Endodermal cell (in vitro differentiated cells): ENCODE measurements around the gene MKX. TPM values are rescaled to one million over a fixed set of nuclear protein-coding genes. Genes with fewer than 3 reads are reported as not detected.

ENCODE experiments used
- DNase-seq: peaks from one replicate; pipeline ENCODE4 v3.0.0-alpha.2; 2017
- H3K27ac ChIP-seq: 2 replicates; pipeline ENCODE4 v1.5.1; 2013; ENCODE audit warnings: mild to moderate bottlenecking, low read depth, low read length, moderate library complexity
- H3K27me3 ChIP-seq: 2 replicates; pipeline ENCODE4 v1.6.1; 2013; ENCODE audit warnings: mild to moderate bottlenecking, low read length, moderate library complexity; ENCODE audit not compliant: insufficient read depth, control insufficient read depth, poor library complexity, severe bottlenecking
- H3K36me3 ChIP-seq: 2 replicates; pipeline ENCODE4 v1.7.0; 2013; ENCODE audit warnings: mild to moderate bottlenecking, low read length, moderate library complexity; ENCODE audit not compliant: control insufficient read depth, insufficient read depth
- H3K4me1 ChIP-seq: one replicate; pipeline ENCODE4 v1.7.0; 2013; ENCODE audit warnings: low read length; ENCODE audit not compliant: control insufficient read depth, insufficient read depth
- H3K4me3 ChIP-seq: 2 replicates; pipeline ENCODE4 v1.5.1; 2013; ENCODE audit warnings: mild to moderate bottlenecking, low read length, moderate library complexity
- H3K9ac ChIP-seq: 2 replicates; pipeline ENCODE4 v1.6.1; 2013; ENCODE audit warnings: mild to moderate bottlenecking, low read length, moderate library complexity; ENCODE audit not compliant: poor library complexity, severe bottlenecking; ENCODE audit errors: extremely low read depth
- H3K9me3 ChIP-seq: 2 replicates; pipeline ENCODE4 v1.6.1; 2013; ENCODE audit warnings: mild to moderate bottlenecking, low read length, moderate library complexity; ENCODE audit not compliant: control insufficient read depth
- H3K27ac Mint-ChIP-seq: 2 replicates; pipeline ENCODE4 v1.8.0; 2020; ENCODE audit warnings: mixed read lengths
- H3K27me3 Mint-ChIP-seq: 2 replicates; pipeline ENCODE4 v1.8.0; 2021; ENCODE audit warnings: mild to moderate bottlenecking, mixed read lengths; ENCODE audit not compliant: insufficient read depth
- H3K36me3 Mint-ChIP-seq: 2 replicates; pipeline ENCODE4 v1.8.0; 2020; ENCODE audit warnings: low read depth, mixed read lengths
- H3K4me1 Mint-ChIP-seq: 2 replicates; pipeline ENCODE4 v1.8.0; 2020; ENCODE audit warnings: mixed read lengths
- H3K4me3 Mint-ChIP-seq: 2 replicates; pipeline ENCODE4 v1.8.0; 2020; ENCODE audit warnings: mild to moderate bottlenecking, moderate library complexity, mixed read lengths
- H3K9me3 Mint-ChIP-seq: 2 replicates; pipeline ENCODE4 v1.8.0; 2020; ENCODE audit warnings: mild to moderate bottlenecking, mixed read lengths
- WGBS, 2 experiments: methylation state at CpG; one replicate each; pipeline versions ENCODE4 v1.1.5 to v1.1.7; 2013; ENCODE audit warnings: missing lambda C conversion rate in 2 of 2, mixed read lengths in 1 of 2; ENCODE audit not compliant: insufficient coverage in 1 of 2, insufficient read length in 1 of 2; 5-methylcytosine and 5-hydroxymethylcytosine counted together
- long read RNA-seq, 4 experiments: library from polyadenylated mRNA in 2 of 4; library from RNA in 1 of 4; library from capped mRNA in 1 of 4; stranded (forward) in 3 of 4; unstranded in 1 of 4; transcript quantifications; one replicate each; pipeline ENCODE4 v2.0.0, GENCODE V29; 2020 to 2021; ENCODE audit warnings: inconsistent platforms in 1 of 4
- polyA plus RNA-seq, 2 experiments: library from polyadenylated mRNA; stranded (reverse); fragments of 50-300 nt; gene quantifications; one replicate each; pipeline ENCODE4 v1.2.3, GENCODE V29; 2013
- total RNA-seq, 2 donors: library from RNA; stranded (reverse); fragmentation: NEBNext Ultra II Directional in 1 of 2; extraction: Animal tissue kit (Norgen Biotek cat#: 25700) in 1 of 2; gene quantifications; 2 replicates in 1 of 2; 3 replicates in 1 of 2; pipeline ENCODE4 v1.2.1, GENCODE V29; 2021
- TF ChIP-seq, protein P1 (sequence below): fragments of 200-600 bp; sonication (generic); conservative IDR thresholded peaks from 2 replicates; pipeline ENCODE4 v1.5.0; 2021; ENCODE audit warnings: antibody characterized with exemption, mild to moderate bottlenecking

MKX gene, protein sequence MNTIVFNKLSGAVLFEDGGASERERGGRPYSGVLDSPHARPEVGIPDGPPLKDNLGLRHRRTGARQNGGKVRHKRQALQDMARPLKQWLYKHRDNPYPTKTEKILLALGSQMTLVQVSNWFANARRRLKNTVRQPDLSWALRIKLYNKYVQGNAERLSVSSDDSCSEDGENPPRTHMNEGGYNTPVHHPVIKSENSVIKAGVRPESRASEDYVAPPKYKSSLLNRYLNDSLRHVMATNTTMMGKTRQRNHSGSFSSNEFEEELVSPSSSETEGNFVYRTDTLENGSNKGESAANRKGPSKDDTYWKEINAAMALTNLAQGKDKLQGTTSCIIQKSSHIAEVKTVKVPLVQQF
- total RNA-seq, result under 1 TPM; 0.29 to 0.55 TPM
- 0.14 TPM for polyA plus RNA-seq (2013, experiment 1 of 2)
- polyA plus RNA-seq (2013, experiment 2 of 2), result 0.17 TPM
- long read RNA-seq, experiment 1, result 0 reads
- long read RNA-seq, experiment 2, partial matches to known transcripts, result 0 of 2 reads
- long read RNA-seq, experiment 2, other reads (novel, unspliced or antisense), result 2 of 2 reads
- long read RNA-seq, experiment 3, partial matches to known transcripts, result 1 of 1 reads
- long read RNA-seq, experiment 3, other reads (novel, unspliced or antisense), result 0 of 1 reads
- long read RNA-seq, experiment 4, result 0 reads

DNA sequence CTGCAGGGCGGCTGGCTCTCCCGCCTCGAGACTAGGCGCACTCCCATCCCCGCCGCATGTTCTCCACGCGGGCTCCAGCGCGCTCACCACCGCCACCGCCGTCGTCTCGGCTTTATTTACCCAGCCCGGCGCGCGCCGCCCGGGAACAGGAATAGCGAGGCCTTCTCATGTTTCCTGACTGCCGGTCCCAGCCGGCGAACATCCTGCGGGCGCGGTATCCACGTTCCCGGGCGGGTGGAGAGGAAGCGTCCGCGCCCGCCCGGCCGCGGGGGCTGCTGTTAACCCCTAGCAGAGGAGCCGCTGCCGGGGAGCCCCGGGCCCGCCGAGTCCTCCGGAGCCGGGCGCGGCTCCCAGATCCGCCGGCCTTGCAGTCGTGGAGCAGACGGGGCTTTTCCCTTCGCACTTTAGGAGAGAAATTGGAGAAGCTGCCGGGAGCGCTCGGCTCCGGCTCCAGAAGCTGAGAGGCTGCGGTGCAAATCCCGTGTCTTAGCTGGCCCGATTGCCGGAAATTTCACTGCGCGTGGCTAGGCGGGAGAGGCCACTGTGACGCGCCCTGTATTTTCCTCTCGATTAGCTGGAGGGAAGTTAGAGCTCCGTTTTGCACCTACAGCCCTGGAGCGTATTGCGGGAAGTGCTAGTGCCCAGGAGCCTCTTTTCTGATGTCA lies at the start of gene MKX:
TSS of gene MKX (minus strand) at position 88 of the 665 bp plus-strand sequence. CDS start 2,404 bp downstream, outside the sequence.
- H3K9ac ChIP-seq, result no peak within 1 kb of the TSS
- TF ChIP-seq, protein P1, sequence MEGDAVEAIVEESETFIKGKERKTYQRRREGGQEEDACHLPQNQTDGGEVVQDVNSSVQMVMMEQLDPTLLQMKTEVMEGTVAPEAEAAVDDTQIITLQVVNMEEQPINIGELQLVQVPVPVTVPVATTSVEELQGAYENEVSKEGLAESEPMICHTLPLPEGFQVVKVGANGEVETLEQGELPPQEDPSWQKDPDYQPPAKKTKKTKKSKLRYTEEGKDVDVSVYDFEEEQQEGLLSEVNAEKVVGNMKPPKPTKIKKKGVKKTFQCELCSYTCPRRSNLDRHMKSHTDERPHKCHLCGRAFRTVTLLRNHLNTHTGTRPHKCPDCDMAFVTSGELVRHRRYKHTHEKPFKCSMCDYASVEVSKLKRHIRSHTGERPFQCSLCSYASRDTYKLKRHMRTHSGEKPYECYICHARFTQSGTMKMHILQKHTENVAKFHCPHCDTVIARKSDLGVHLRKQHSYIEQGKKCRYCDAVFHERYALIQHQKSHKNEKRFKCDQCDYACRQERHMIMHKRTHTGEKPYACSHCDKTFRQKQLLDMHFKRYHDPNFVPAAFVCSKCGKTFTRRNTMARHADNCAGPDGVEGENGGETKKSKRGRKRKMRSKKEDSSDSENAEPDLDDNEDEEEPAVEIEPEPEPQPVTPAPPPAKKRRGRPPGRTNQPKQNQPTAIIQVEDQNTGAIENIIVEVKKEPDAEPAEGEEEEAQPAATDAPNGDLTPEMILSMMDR, result no peak
- H3K27me3 ChIP-seq, result peaks cover 100% of the 10 kb centered on the region
- no peaks in the 10 kb centered on the region for H3K36me3 ChIP-seq
- no peak within 1 kb of the TSS for H3K27ac Mint-ChIP-seq
- no peaks in the 10 kb centered on the region for H3K36me3 Mint-ChIP-seq
- no peaks in the 10 kb centered on the region for H3K9me3 Mint-ChIP-seq
- H3K4me1 ChIP-seq, result peaks cover 3% of the 10 kb centered on the region
- DNase-seq, result peak; percentile 94
- H3K27ac ChIP-seq, result no peak within 1 kb of the TSS
- H3K4me1 Mint-ChIP-seq, result peaks cover 14% of the 10 kb centered on the region
- H3K9me3 ChIP-seq, result no peaks in the 10 kb centered on the region
- peaks cover 91% of the 10 kb centered on the region for H3K27me3 Mint-ChIP-seq
- WGBS, 2 experiments, result 0% methylated on average over 44 to 69 of the region's 69 CpGs
- peak within 1 kb of the TSS; percentile 79 for H3K4me3 ChIP-seq
- H3K4me3 Mint-ChIP-seq, result peak within 1 kb of the TSS; percentile 60

DNA sequence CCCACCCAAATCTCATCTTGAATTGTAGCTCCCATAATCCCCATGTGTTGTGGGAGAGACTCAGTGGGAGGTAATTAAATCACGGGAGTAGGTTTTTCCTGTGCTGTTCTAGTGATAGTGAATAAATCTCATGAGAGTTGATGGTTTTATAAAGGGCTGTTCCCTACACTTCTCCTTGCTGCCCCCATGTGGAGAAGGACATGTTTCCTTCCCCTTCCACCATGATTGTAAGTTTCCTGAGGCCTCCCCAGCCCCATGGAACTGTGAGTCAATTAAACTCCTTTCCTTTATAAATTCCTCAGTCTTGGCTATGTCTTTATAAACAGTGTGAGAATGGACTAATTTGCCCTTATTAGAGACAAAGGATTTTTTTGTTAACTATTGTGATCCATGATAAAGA lies 48.5 kb upstream of the MKX start:
- H3K4me3 Mint-ChIP-seq, result no peak overlapping the region
- H3K9ac ChIP-seq, result no peak overlapping the region
- H3K27me3 ChIP-seq, result no peaks in the 10 kb centered on the region
- no peaks in the 10 kb centered on the region for H3K9me3 ChIP-seq
- H3K36me3 Mint-ChIP-seq, result no peaks in the 10 kb centered on the region
- 79% methylated on average over 1 of the region's 1 CpG; no CpG with 5 or more reads in 1 of the 2 experiments for WGBS, 2 experiments
- H3K27ac Mint-ChIP-seq, result no peak overlapping the region
- no peaks in the 10 kb centered on the region for H3K9me3 Mint-ChIP-seq
- no peak overlapping the region for H3K4me3 ChIP-seq
- no peak overlapping the region for H3K27ac ChIP-seq
- H3K4me1 Mint-ChIP-seq, result peaks cover 9% of the 10 kb centered on the region
- no peaks in the 10 kb centered on the region for H3K36me3 ChIP-seq
- TF ChIP-seq, protein P1, result peak; percentile 59
- H3K4me1 ChIP-seq, result peaks cover 4% of the 10 kb centered on the region
- peak; percentile 50 for DNase-seq
- H3K27me3 Mint-ChIP-seq, result no peaks in the 10 kb centered on the region

- no peak overlapping the region for H3K27ac Mint-ChIP-seq
- no peak for DNase-seq
- Histone ChIP-seq H3K4me1 (peaks cover 4% of the 10 kb centered on the region), H3K4me3 (no peak overlapping the region), H3K27ac (no peak overlapping the region), H3K9me3 (no peaks in the 10 kb centered on the region), H3K9ac (no peak overlapping the region), H3K36me3 (no peaks in the 10 kb centered on the region), H3K27me3 (no peaks in the 10 kb centered on the region)
- TF ChIP-seq, protein P1, result no peak
- WGBS, 2 experiments, result 91 to 94% methylated on average over 2 of the region's 2 CpGs
- no peaks in the 10 kb centered on the region for H3K36me3 Mint-ChIP-seq
- H3K4me3 Mint-ChIP-seq, result no peak overlapping the region
- peaks cover 9% of the 10 kb centered on the region for H3K4me1 Mint-ChIP-seq
- no peaks in the 10 kb centered on the region for H3K9me3 Mint-ChIP-seq
- no peaks in the 10 kb centered on the region for H3K27me3 Mint-ChIP-seq
These were observed 46.6 kb upstream of the MKX start for GRCh38 chr10:27792216-27792615.
